Measurements from ENCODE around the gene PTPRB. TPM values are rescaled to one million over a fixed set of nuclear protein-coding genes. Genes with fewer than 3 reads are reported as not detected.

PTPRB gene
- total RNA-seq, 2 experiments from 2014 or later: not detected

GRCh38 chr12:70683976-70684375 lies 46.7 kb upstream of the PTPRB start:
- Histone ChIP-seq H3K4me3 (ENCODE audit: low read length) (no peak overlapping the region), H3K9me3 (ENCODE audit: control insufficient read depth in 1 of 2, insufficient read depth in 1 of 2, low read length in 2 of 2) (no peaks in the 10 kb centered on the region), H3K27me3 (ENCODE audit: control insufficient read depth in 1 of 2, insufficient read depth in 2 of 2, low read length in 2 of 2) (no peaks in the 10 kb centered on the region), H3K36me3 (ENCODE audit: insufficient read depth, low read length) (no peaks in the 10 kb centered on the region), H3K4me1 (ENCODE audit: insufficient read depth, low read length) (no peaks in the 10 kb centered on the region), H3K27ac (ENCODE audit: low read depth in 1 of 2, low read length in 2 of 2) (no peak overlapping the region)
- POLR2A ChIA-PET: no interaction called here
- Mint-ChIP-seq H3K27ac (no peak overlapping the region), H3K36me3 (ENCODE audit: low read depth) (no peaks in the 10 kb centered on the region), H3K27me3 (peaks cover 39% of the 10 kb centered on the region), H3K4me3 (no peak overlapping the region), H3K9me3 (no peaks in the 10 kb centered on the region), H3K4me1 (ENCODE audit: low read depth) (no peaks in the 10 kb centered on the region)
- ATAC-seq (ENCODE audit: poor library complexity): no peak
- intact Hi-C loops (cut with DNase I, micrococcal nuclease): no loop called here
- no peak for TF ChIP-seq CTCF (IDR thresholded peaks at IDR 0.05)
- CTCF ChIA-PET: no interaction called here
- DNase-seq: no peak

GRCh38 chr12:70671698-70672097 lies 34.5 kb upstream of the PTPRB start:
- no peak overlapping the region for H3K27ac Mint-ChIP-seq
- no peaks in the 10 kb centered on the region for H3K4me1 ChIP-seq (ENCODE audit: insufficient read depth, low read length)
- ATAC-seq (ENCODE audit: poor library complexity): no peak
- peaks cover 0 to 3% of the 10 kb centered on the region in 2 experiments for H3K9me3 ChIP-seq (ENCODE audit: control insufficient read depth in 1 of 2, insufficient read depth in 1 of 2, low read length in 2 of 2)
- no peaks in the 10 kb centered on the region for H3K36me3 ChIP-seq (ENCODE audit: insufficient read depth, low read length)
- no peaks in the 10 kb centered on the region for H3K9me3 Mint-ChIP-seq
- H3K36me3 Mint-ChIP-seq (ENCODE audit: low read depth): no peaks in the 10 kb centered on the region
- intact Hi-C loops (cut with DNase I, micrococcal nuclease): no loop called here
- H3K27me3 Mint-ChIP-seq: peaks cover 8% of the 10 kb centered on the region
- H3K4me1 Mint-ChIP-seq (ENCODE audit: low read depth): no peaks in the 10 kb centered on the region
- H3K4me3 ChIP-seq (ENCODE audit: low read length): no peak overlapping the region
- no peak overlapping the region for H3K4me3 Mint-ChIP-seq
- ChIA-PET POLR2A (no interaction called here), CTCF (no interaction called here)
- H3K27ac ChIP-seq (ENCODE audit: low read depth in 1 of 2, low read length in 2 of 2): no peak overlapping the region
- H3K27me3 ChIP-seq (ENCODE audit: control insufficient read depth in 1 of 2, insufficient read depth in 2 of 2, low read length in 2 of 2): no peaks in the 10 kb centered on the region
- DNase-seq: no peak
- TF ChIP-seq CTCF (IDR thresholded peaks at IDR 0.05): no peak

- H3K27ac Mint-ChIP-seq: no peak overlapping the region
- CTCF ChIA-PET: no interaction called here
- H3K36me3 Mint-ChIP-seq (ENCODE audit: low read depth): no peaks in the 10 kb centered on the region
- H3K9me3 ChIP-seq (ENCODE audit: control insufficient read depth in 1 of 2, insufficient read depth in 1 of 2, low read length in 2 of 2): peaks cover 0 to 3% of the 10 kb centered on the region in 2 experiments
- no peak for ATAC-seq (ENCODE audit: poor library complexity)
- no peaks in the 10 kb centered on the region for H3K27me3 ChIP-seq (ENCODE audit: control insufficient read depth in 1 of 2, insufficient read depth in 2 of 2, low read length in 2 of 2)
- peaks cover 8% of the 10 kb centered on the region for H3K27me3 Mint-ChIP-seq
- DNase-seq: no peak
- no peak overlapping the region for H3K27ac ChIP-seq (ENCODE audit: low read depth in 1 of 2, low read length in 2 of 2)
- no peak overlapping the region for H3K4me3 Mint-ChIP-seq
- no peak overlapping the region for H3K4me3 ChIP-seq (ENCODE audit: low read length)
- H3K9me3 Mint-ChIP-seq: no peaks in the 10 kb centered on the region
- H3K4me1 Mint-ChIP-seq (ENCODE audit: low read depth): no peaks in the 10 kb centered on the region
- POLR2A ChIA-PET: no interaction called here
- intact Hi-C loops (cut with DNase I, micrococcal nuclease): no loop called here
- no peak for TF ChIP-seq CTCF (IDR thresholded peaks at IDR 0.05)
- no peaks in the 10 kb centered on the region for H3K36me3 ChIP-seq (ENCODE audit: insufficient read depth, low read length)
- H3K4me1 ChIP-seq (ENCODE audit: insufficient read depth, low read length): no peaks in the 10 kb centered on the region
These were observed 33.7 kb upstream of the PTPRB start for GRCh38 chr12:70670948-70671347.
